GM19043 (cell line): ENCODE measurements around the gene TIMM50.
"Not testable (repeated sequence)": the region's sequence is repeated elsewhere in the genome, so short reads cannot be mapped to it uniquely, and the experiment has no call there.

Source experiments
- ATAC-seq: cut with Tn5 transposase; IDR thresholded peaks from one replicate; pipeline ENCODE4 v1.9.1; 2021; ENCODE audit warnings: low read depth; ENCODE audit not compliant: unreplicated experiment

Gene TIMM50

GRCh38 chr19:39480337-39481228 lies at the start of gene TIMM50:
TIMM50 (plus strand) TSS chr19:39480838; CDS start chr19:39480854, 16 bp downstream.
- ATAC-seq: peak; percentile 66

- ATAC-seq: no peak
Measured at GRCh38 chr19:39432677-39433025, 48.0 kb upstream of the TIMM50 start.

- ATAC-seq: no peak
Measured at GRCh38 chr19:39433480-39434079, 47.1 kb upstream of the TIMM50 start.

- ATAC-seq: no peak
Measured at GRCh38 chr19:39434123-39435076, 46.2 kb upstream of the TIMM50 start.

- peak; percentile 69 for ATAC-seq
Measured at GRCh38 chr19:39435499-39436349, 44.9 kb upstream of the TIMM50 start, which contains the start of gene RPS16. RPS16 (minus strand) TSS chr19:39435949; CDS start chr19:39435895, 54 bp downstream.

- ATAC-seq: no peak
Measured at GRCh38 chr19:39436350-39436716, 44.3 kb upstream of the TIMM50 start.

GRCh38 chr19:39438270-39438934 lies 42.2 kb upstream of the TIMM50 start:
- ATAC-seq: no peak

- ATAC-seq: no peak
Measured at GRCh38 chr19:39444598-39445195, 35.9 kb upstream of the TIMM50 start.

GRCh38 chr19:39445196-39446111 lies 35.2 kb upstream of the TIMM50 start, which contains the start of gene SUPT5H:
SUPT5H (plus strand) TSS chr19:39445582; CDS start chr19:39445891, 309 bp downstream.
- peak; percentile 80 for ATAC-seq

GRCh38 chr19:39446365-39447084 lies 34.1 kb upstream of the TIMM50 start:
- no peak for ATAC-seq

- ATAC-seq: no peak
Measured at GRCh38 chr19:39448271-39448670, 32.4 kb upstream of the TIMM50 start.

- no peak for ATAC-seq
Measured at GRCh38 chr19:39449116-39449797, 31.4 kb upstream of the TIMM50 start.

GRCh38 chr19:39451257-39451656 lies 29.4 kb upstream of the TIMM50 start:
- not testable (repeated sequence) for ATAC-seq

GRCh38 chr19:39463403-39463802 lies 17.2 kb upstream of the TIMM50 start:
- no peak for ATAC-seq

GRCh38 chr19:39465956-39466747 lies 14.5 kb upstream of the TIMM50 start:
- ATAC-seq: no peak

GRCh38 chr19:39467941-39468340 lies 12.7 kb upstream of the TIMM50 start:
- no peak for ATAC-seq
